ENCODE data around the gene CRYGN.

DNA sequence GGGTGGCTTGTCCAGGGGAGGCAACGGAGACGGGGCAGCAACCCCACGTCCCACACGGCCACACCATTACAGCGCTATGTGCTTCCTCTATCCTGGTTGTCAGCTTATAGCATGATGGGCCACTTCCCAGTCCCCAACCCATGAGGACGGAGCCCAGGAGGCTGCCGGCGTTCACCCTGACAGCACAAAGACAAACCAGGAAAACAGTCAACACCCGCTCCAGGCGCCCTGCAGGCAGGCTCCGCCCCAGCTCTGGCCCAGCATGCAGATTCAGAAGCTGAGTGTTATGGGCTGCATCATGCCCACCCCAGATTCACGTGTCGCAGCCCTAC, 44.9 kb downstream of the CRYGN start:
- TF ChIP-seq, protein P1, sequence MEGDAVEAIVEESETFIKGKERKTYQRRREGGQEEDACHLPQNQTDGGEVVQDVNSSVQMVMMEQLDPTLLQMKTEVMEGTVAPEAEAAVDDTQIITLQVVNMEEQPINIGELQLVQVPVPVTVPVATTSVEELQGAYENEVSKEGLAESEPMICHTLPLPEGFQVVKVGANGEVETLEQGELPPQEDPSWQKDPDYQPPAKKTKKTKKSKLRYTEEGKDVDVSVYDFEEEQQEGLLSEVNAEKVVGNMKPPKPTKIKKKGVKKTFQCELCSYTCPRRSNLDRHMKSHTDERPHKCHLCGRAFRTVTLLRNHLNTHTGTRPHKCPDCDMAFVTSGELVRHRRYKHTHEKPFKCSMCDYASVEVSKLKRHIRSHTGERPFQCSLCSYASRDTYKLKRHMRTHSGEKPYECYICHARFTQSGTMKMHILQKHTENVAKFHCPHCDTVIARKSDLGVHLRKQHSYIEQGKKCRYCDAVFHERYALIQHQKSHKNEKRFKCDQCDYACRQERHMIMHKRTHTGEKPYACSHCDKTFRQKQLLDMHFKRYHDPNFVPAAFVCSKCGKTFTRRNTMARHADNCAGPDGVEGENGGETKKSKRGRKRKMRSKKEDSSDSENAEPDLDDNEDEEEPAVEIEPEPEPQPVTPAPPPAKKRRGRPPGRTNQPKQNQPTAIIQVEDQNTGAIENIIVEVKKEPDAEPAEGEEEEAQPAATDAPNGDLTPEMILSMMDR (IDR thresholded peaks at IDR 0.05; ENCODE audit: borderline replicate concordance, extremely low read depth, low read length, poor library complexity, severe bottlenecking): no peak
- TF ChIP-seq EZH2 (IDR thresholded peaks at IDR 0.05; ENCODE audit: borderline replicate concordance, low read depth, low read length, severe bottlenecking): no peak

All from DND-41 (cell line).